ENCODE measurements around the gene CDH23.

DNA sequence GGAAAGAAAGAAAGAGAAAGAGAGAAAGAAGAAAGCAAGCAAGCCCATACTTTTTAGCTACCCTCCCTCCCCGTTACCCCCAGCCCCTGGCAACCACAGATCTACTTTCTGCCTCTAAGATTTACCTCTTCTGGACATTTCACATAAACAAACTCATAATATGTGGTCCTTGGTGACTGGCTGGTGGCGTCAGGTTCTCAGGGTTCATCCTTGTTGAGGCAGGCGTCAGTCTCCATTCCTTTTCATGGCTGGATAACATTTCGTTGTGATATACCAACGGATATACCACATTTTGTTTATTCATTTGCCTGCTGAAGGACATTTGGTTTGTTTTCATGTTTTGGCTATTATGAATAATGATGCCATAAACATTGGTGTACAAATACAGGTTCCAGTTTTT is 30.5 kb downstream of the CDH23 start:
- TF ChIP-seq, protein P1, sequence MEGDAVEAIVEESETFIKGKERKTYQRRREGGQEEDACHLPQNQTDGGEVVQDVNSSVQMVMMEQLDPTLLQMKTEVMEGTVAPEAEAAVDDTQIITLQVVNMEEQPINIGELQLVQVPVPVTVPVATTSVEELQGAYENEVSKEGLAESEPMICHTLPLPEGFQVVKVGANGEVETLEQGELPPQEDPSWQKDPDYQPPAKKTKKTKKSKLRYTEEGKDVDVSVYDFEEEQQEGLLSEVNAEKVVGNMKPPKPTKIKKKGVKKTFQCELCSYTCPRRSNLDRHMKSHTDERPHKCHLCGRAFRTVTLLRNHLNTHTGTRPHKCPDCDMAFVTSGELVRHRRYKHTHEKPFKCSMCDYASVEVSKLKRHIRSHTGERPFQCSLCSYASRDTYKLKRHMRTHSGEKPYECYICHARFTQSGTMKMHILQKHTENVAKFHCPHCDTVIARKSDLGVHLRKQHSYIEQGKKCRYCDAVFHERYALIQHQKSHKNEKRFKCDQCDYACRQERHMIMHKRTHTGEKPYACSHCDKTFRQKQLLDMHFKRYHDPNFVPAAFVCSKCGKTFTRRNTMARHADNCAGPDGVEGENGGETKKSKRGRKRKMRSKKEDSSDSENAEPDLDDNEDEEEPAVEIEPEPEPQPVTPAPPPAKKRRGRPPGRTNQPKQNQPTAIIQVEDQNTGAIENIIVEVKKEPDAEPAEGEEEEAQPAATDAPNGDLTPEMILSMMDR (IDR thresholded peaks at IDR 0.05), result no peak
- TF ChIP-seq POLR2A (IDR thresholded peaks at IDR 0.05; ENCODE audit: low read depth) (no peak), EP300 (IDR thresholded peaks at IDR 0.05) (no peak)
